Measurements from ENCODE around the gene SACM1L. TPM values are rescaled to one million over a fixed set of nuclear protein-coding genes. Genes with fewer than 3 reads are reported as not detected.

Gene SACM1L
- total RNA-seq, 4 donors from 2014 or later, result 23.8 to 34.6 (median 32.1) TPM

GRCh38 chr3:45670991-45671390 is 18.2 kb upstream of the SACM1L start:
- no peak overlapping the region for H3K4me3 ChIP-seq (ENCODE audit: low read depth, poor library complexity, severe bottlenecking)
- DNase-seq (ENCODE audit: low spot score in 2 of 2), result no peak
- intact Hi-C loops (cut with DNase I; ENCODE audit: low total_unique reads), result no loop called here
- 14 to 22% methylated on average over 2 of the region's 2 CpGs for WGBS, 2 donors
- no peak for TF ChIP-seq POLR2A (IDR thresholded peaks at IDR 0.05)
- no peak for TF ChIP-seq CTCF (IDR thresholded peaks at IDR 0.05)

DNA sequence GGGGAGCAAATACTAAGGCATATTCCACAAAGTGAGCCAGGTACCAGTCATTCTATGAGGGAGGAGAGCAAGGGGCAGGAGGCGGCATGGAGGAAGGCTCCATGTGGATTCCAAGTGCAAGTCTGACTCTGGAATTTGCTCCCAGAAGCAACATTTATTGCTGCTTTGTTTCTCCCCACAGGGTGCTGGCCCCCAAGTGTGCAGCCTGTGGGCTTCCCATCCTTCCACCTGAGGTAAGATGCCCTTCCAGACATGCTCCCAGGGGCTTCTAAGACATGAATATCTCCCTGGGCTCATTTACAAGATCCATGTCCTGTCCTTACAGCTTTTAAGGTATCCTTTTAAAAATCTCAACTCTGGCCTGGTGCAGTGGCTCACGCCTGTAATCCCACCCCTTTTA is 15.9 kb upstream of the SACM1L start:
- TF ChIP-seq CTCF (IDR thresholded peaks at IDR 0.05) (no peak), POLR2A (IDR thresholded peaks at IDR 0.05) (no peak)
- WGBS, 2 donors, result 86 to 96% methylated on average over 2 of the region's 2 CpGs

DNA sequence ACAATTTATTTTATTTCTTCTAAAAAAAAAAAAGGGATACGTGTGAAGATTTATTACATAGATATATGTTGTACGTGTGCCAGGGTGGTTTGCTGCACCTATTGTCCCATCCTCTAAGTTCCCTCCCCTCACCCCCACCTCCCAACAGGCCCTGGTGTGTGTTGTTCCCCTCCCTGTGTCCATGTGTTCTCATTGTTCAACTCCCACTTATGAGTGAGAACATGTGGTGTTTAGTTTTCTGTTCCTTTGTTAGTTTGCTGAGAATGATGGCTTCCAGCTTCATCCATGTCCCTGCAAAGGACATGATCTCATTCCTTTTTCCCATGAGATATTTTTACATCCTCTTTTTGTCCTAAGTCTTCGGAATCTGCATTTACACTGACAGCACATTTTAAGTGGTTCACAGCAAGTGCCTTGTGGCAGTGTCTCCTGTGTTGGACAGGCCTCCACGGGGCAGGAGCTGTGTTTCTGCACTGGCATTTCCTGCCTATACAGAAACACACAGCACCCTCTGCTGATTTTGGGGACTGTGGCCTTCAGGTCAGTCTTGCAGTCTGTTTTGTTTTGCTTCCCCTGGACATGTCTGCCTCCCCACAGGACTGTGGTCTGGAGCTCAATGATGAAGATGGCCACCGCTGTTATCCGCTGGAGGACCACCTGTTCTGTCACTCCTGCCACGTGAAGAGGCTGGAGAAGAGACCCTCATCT is 12.7 kb upstream of the SACM1L start:
- no peak overlapping the region for H3K4me3 ChIP-seq (ENCODE audit: low read depth, poor library complexity, severe bottlenecking)
- intact Hi-C loops (cut with DNase I; ENCODE audit: low total_unique reads), result no loop called here
- TF ChIP-seq CTCF (IDR thresholded peaks at IDR 0.05), result no peak
- TF ChIP-seq POLR2A (IDR thresholded peaks at IDR 0.05), result no peak
- DNase-seq (ENCODE audit: low spot score in 2 of 2), result no peak
- WGBS, 2 donors, result 36 to 45% methylated on average over 7 of the region's 7 CpGs

More for the DNA sequence above, 15.9 kb upstream of the SACM1L start:
- no peak overlapping the region for H3K4me3 ChIP-seq (ENCODE audit: low read depth, poor library complexity, severe bottlenecking)
- intact Hi-C loops (cut with DNase I; ENCODE audit: low total_unique reads), result no loop called here
- DNase-seq (ENCODE audit: low spot score in 2 of 2), result no peak

- intact Hi-C loops (cut with DNase I; ENCODE audit: low total_unique reads), result no loop called here
- WGBS, 2 donors, result 17 to 33% methylated on average over 5 of the region's 5 CpGs
- TF ChIP-seq CTCF (IDR thresholded peaks at IDR 0.05) (no peak), POLR2A (IDR thresholded peaks at IDR 0.05) (no peak)
- no peak overlapping the region for H3K4me3 ChIP-seq (ENCODE audit: low read depth, poor library complexity, severe bottlenecking)
- DNase-seq (ENCODE audit: low spot score in 2 of 2), result peak in 1 of 2 donors; percentile 83
Observed at GRCh38 chr3:45677033-45677446, 12.2 kb upstream of the SACM1L start.

DNA sequence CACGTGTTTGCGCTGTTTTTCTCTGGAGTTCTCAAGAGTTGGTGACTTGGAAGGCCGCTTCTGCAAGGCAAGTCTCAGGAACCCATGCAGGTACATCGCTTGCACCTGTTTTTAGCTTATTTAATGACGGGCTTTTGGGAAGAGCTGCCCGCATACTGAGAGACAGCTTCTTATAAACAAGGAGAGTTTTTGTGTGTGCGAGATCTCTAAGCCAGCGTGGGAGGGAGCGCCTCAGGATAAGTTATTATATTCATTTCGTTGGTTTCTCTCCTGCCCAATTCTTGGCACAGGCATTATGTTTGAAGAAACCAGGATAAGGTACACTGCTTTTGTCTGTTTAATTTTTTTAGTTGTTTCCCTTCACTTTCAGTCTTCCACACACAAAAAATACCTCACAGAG is 11.4 kb upstream of the SACM1L start:
- 61 to 67% methylated on average over 10 of the region's 10 CpGs for WGBS, 2 donors
- no peak for TF ChIP-seq POLR2A (IDR thresholded peaks at IDR 0.05)
- TF ChIP-seq CTCF (IDR thresholded peaks at IDR 0.05), result no peak
- intact Hi-C loops (cut with DNase I; ENCODE audit: low total_unique reads), result no loop called here
- no peak overlapping the region for H3K4me3 ChIP-seq (ENCODE audit: low read depth, poor library complexity, severe bottlenecking)
- no peak for DNase-seq (ENCODE audit: low spot score in 2 of 2)

DNA sequence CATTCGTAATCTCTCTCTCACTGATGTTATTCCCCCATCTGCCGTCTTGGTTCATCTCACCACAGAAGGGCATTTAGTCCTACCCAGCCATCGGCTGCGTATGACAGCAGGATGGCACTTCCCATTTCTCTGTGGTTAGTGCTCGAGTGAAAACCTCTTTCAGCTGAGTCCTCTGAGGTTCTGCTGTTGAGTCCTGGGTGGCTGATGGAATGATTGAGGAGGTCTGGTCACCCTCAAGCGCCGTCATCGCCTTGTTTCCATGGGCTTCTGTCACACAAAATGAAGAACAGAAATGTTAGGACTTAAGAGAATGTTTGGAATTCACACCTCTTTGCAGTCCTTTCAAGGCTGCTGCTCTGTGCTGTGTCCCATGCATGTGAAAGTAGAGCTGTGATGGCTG is 9.4 kb upstream of the SACM1L start:
- WGBS, 2 donors, result 81 to 86% methylated on average over 8 of the region's 8 CpGs
- TF ChIP-seq POLR2A (IDR thresholded peaks at IDR 0.05), result no peak
- no peak for TF ChIP-seq CTCF (IDR thresholded peaks at IDR 0.05)
- H3K4me3 ChIP-seq (ENCODE audit: low read depth, poor library complexity, severe bottlenecking), result no peak overlapping the region
- intact Hi-C loops (cut with DNase I; ENCODE audit: low total_unique reads), result no loop called here
- DNase-seq (ENCODE audit: low spot score in 2 of 2), result no peak
